Measurements from ENCODE around the gene TEDC2.
A peak's percentile ranks its signal among the peaks of the same experiment; 100 is the strongest.

Gene TEDC2

GRCh38 chr16:2497116-2497630 lies 37.3 kb downstream of the TEDC2 start:
- DNase-seq: no peak

GRCh38 chr16:2497695-2498484 lies 38.0 kb downstream of the TEDC2 start:
- no peak for DNase-seq

GRCh38 chr16:2498531-2499253 lies 38.8 kb downstream of the TEDC2 start:
- DNase-seq: no peak

GRCh38 chr16:2499454-2499853 lies 39.5 kb downstream of the TEDC2 start:
- DNase-seq: no peak

- DNase-seq: no peak
Measured at GRCh38 chr16:2499890-2500429, 40.1 kb downstream of the TEDC2 start.

- no peak for DNase-seq
Measured at GRCh38 chr16:2500430-2500917, 40.6 kb downstream of the TEDC2 start.

GRCh38 chr16:2500918-2501750 lies 41.2 kb downstream of the TEDC2 start:
- DNase-seq: peak; percentile 69

GRCh38 chr16:2501946-2502895 lies 42.3 kb downstream of the TEDC2 start:
- DNase-seq: no peak

- no peak for DNase-seq
Measured at GRCh38 chr16:2505695-2506094, 45.8 kb downstream of the TEDC2 start.

- no peak for DNase-seq
Measured at GRCh38 chr16:2507052-2507659, 47.2 kb downstream of the TEDC2 start.

GRCh38 chr16:2507665-2508064 lies 47.8 kb downstream of the TEDC2 start:
- no peak for DNase-seq

- no peak for DNase-seq
Measured at GRCh38 chr16:2508722-2509400, 49.0 kb downstream of the TEDC2 start.

- no peak for DNase-seq
Measured at GRCh38 chr16:2511128-2511800, 51.4 kb downstream of the TEDC2 start.

GRCh38 chr16:2511996-2512734 lies 52.3 kb downstream of the TEDC2 start:
- DNase-seq: no peak

GRCh38 chr16:2512735-2513404 lies 53.0 kb downstream of the TEDC2 start:
- peak; percentile 44 for DNase-seq

GRCh38 chr16:2513405-2514332 lies 53.8 kb downstream of the TEDC2 start, which contains the start of gene ATP6V0C:
Gene ATP6V0C, plus strand, starts transcription at chr16:2513952. Its CDS starts 152 bp downstream, at chr16:2514104.
- DNase-seq: peak; percentile 86

Data from effector CD8-positive, alpha-beta T cell (primary cell).